Dermis microvascular lymphatic vessel endothelial cell (primary cell): Measurements from ENCODE around the gene SUCO. TPM values are rescaled to one million over a fixed set of nuclear protein-coding genes. Genes with fewer than 3 reads are reported as not detected.

Source experiments
- DNase-seq, 2 donors: peaks; one replicate each; pipeline versions ENCODE4 v3.0.0 to v3.0.0-alpha.2; 2010; ENCODE audit warnings: low read depth in 2 of 2
- total RNA-seq: library from RNA; depleted of rRNA; stranded (reverse); fragments of >200 nt; gene quantifications from 2 replicates; pipeline ENCODE4 v1.2.1, GENCODE V29; 2014

SUCO gene
- total RNA-seq, 1 donor from 2014 or later = 12.5 TPM

GRCh38 chr1:172642970-172643369 lies 110.0 kb downstream of the SUCO start:
- DNase-seq = peak; percentile 15 to 68

GRCh38 chr1:172646653-172647052 lies 113.7 kb downstream of the SUCO start:
- no peak for DNase-seq

- no peak for DNase-seq
Observed at GRCh38 chr1:172647110-172647564, 114.2 kb downstream of the SUCO start.

- DNase-seq = no peak
Observed at GRCh38 chr1:172647987-172648386, 115.0 kb downstream of the SUCO start.

GRCh38 chr1:172650474-172651193 lies 117.7 kb downstream of the SUCO start:
- DNase-seq = no peak

GRCh38 chr1:172653015-172653709 lies 120.2 kb downstream of the SUCO start:
- peak in 1 of 2 donors; percentile 10 for DNase-seq

GRCh38 chr1:172654535-172654934 lies 121.6 kb downstream of the SUCO start:
- peak in 1 of 2 donors; percentile 30 for DNase-seq

GRCh38 chr1:172656576-172656975 lies 123.6 kb downstream of the SUCO start:
- DNase-seq = no peak

- DNase-seq = no peak
Observed at GRCh38 chr1:172657586-172657985, 124.6 kb downstream of the SUCO start.

GRCh38 chr1:172658871-172659453 lies 126.0 kb downstream of the SUCO start, which contains the start of gene FASLG:
Gene FASLG (plus strand): TSS chr1:172659103. CDS start chr1:172659202, 99 bp downstream.
- no peak for DNase-seq

- no peak for DNase-seq
Observed at GRCh38 chr1:172661107-172661506, 128.2 kb downstream of the SUCO start.

Other genes starting within 250 kb of the SUCO start
- not detected in 2 replicates for gene C1orf105, start 112.5 kb upstream of the SUCO start, total RNA-seq
- gene PIGC, start 89.1 kb upstream of the SUCO start, total RNA-seq = 13.5 and 19.6 TPM in 2 replicates
- gene FASLG, start 126.0 kb downstream of the SUCO start, total RNA-seq = not detected in 2 replicates